Measurements from ENCODE around the gene SHOC1. TPM values are rescaled to one million over a fixed set of nuclear protein-coding genes. Genes with fewer than 3 reads are reported as not detected.

The SHOC1 gene
- under 0.01 TPM for total RNA-seq

DNA sequence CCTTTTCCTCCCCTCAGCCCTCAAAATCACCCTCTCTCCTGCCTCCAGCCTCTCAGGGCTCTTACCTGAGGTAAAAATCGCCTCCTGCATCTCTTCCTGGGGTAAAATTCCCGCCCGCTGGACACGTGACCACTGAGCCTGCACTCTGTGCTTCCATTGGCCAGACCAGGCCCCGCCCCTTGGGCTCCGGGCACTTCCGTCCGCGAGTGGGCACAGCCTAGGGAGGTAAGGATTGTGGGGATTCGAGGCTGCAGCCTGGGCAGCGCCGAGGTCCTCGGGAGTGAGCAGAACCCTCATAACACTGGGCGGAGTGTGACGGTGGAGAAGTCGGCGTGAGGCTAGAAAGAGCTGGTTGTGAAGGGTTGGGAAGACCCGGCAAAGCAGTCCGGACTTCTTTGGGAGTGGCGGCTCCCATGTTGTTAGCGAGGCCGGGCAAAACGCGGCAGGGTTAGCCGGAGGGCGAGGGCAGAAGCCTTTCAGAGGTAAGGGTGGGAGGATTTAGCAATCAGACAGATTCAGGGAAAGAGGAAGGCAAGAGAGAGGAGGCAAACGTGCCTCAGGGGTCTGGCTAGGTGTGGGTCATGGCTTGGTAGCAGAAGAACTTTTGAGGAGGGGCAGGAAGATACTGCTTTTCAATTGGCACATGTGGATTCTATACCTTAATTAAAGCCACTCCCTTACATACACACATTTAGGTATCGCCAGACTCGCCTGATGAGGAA is at the start of gene SHOC1:
TSS of gene SHOC1 (minus strand) at position 103 of the 722 bp plus-strand sequence. CDS start 3,519 bp downstream, outside the sequence.
- Histone ChIP-seq H3K4me3 (ENCODE audit: low read length) (no peak within 1 kb of the TSS), H3K27me3 (ENCODE audit: insufficient read depth, low read length) (no peaks in the 10 kb centered on the region), H3K4me1 (ENCODE audit: insufficient read depth, low read length) (no peaks in the 10 kb centered on the region), H3K9me3 (ENCODE audit: low read depth, low read length) (no peaks in the 10 kb centered on the region)

DNA sequence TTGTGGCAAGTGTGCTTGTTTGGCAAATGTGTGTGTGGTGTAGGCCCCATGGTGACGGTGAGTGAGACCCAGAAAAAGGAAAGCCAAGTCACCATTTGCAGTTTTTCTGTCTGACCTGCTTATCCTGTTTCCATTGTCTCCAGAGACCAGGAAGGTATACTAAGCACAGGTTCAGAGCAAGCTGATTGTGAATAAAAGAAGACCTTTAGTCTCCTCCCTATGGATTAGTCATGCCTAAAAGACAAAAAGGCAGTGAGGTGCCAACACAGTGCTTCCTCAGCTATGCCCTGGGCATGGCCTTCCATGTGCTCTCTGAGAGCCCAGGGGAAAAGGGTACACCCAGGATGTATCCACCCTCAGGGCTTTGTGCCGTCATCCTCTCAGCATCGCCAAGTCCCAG is 49.2 kb upstream of the SHOC1 start:
- Histone ChIP-seq H3K4me3 (ENCODE audit: low read length) (no peak overlapping the region), H3K27me3 (ENCODE audit: insufficient read depth, low read length) (no peaks in the 10 kb centered on the region), H3K4me1 (ENCODE audit: insufficient read depth, low read length) (no peaks in the 10 kb centered on the region), H3K9me3 (ENCODE audit: low read depth, low read length) (no peaks in the 10 kb centered on the region)

DNA sequence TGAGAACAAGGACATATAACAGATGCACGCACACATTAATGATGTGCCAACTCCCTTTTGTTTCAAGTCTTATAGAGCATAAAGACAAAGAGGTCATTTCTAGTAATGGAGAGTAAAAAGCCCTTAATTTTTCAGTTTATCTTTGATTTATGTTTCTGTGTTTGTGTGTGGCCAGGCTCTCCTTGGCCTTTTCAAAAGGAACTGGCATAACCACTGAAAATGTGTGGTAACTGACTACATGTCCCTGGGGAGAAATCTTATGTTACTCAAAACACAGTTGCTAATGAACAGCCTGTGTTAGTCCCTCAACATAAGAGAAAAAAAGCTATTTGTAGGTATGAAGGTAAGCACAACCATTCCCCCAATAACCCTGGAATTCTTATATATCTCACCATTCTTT is 47.6 kb upstream of the SHOC1 start:
- Histone ChIP-seq H3K4me3 (ENCODE audit: low read length) (no peak overlapping the region), H3K4me1 (ENCODE audit: insufficient read depth, low read length) (no peaks in the 10 kb centered on the region), H3K9me3 (ENCODE audit: low read depth, low read length) (no peaks in the 10 kb centered on the region), H3K27me3 (ENCODE audit: insufficient read depth, low read length) (no peaks in the 10 kb centered on the region)

DNA sequence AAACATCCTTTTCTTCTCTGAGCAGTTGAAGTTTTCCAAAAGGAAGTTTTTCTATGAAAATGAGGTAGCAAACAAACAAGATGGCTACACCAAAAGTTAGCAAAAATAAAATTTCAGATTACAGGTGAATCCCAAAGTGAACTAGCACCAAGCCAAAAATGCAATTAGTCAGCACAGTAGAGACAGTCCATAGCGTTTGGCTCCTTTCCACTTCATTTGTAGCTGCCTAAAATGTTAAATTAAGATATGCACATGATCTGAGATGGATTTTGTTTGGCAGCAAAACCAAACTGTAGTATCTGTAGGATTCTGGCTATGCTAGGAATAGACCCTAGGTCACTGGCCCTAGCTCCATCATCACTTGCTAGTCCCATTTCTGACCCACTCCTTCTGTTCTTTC is 45.7 kb upstream of the SHOC1 start:
- no peaks in the 10 kb centered on the region for H3K9me3 ChIP-seq (ENCODE audit: low read depth, low read length)
- H3K4me1 ChIP-seq (ENCODE audit: insufficient read depth, low read length), result no peaks in the 10 kb centered on the region
- H3K4me3 ChIP-seq (ENCODE audit: low read length), result no peak overlapping the region
- no peaks in the 10 kb centered on the region for H3K27me3 ChIP-seq (ENCODE audit: insufficient read depth, low read length)

DNA sequence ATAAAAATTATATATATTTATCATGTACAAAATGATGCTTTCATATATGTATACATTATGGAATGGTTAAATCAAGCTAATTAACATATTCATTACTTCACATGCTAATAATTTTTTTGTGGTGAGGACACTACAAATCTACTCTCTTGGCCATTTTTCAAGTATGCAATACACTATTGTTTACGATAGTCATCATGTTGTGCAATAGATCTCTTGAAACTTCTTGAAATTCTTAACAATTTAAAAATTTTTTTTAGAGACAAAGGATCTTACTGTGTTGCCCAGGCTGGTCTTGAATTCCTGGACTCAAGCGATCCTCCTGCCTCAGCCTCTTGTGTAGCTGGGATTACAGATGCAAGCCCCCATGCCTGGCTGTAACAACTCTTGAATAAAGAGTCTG is 45.2 kb upstream of the SHOC1 start:
- H3K9me3 ChIP-seq (ENCODE audit: low read depth, low read length), result no peaks in the 10 kb centered on the region
- no peaks in the 10 kb centered on the region for H3K27me3 ChIP-seq (ENCODE audit: insufficient read depth, low read length)

DNA sequence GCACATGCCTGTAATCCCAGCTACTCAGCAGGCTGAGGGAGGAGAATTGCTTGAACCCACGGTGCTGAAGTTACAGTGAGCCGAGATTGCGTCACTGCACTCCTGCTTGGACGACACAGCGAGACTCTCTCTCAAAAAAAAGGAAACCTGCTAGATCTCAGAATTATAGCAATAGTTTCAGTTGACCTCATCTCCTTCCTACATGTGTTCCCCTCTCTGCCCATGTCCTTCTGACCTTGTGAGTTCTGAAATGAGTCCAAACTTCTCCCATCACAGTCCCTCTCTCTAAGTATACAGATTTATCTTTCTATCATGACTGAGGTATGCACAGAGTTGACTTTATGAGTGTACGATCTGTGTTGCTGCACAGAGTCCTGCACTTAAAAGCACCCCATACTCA is 44.6 kb upstream of the SHOC1 start:
- no peaks in the 10 kb centered on the region for H3K27me3 ChIP-seq (ENCODE audit: insufficient read depth, low read length)

More for the DNA sequence above, 45.2 kb upstream of the SHOC1 start:
- H3K4me1 ChIP-seq (ENCODE audit: insufficient read depth, low read length), result no peaks in the 10 kb centered on the region
- H3K4me3 ChIP-seq (ENCODE audit: low read length), result no peak overlapping the region

DNA sequence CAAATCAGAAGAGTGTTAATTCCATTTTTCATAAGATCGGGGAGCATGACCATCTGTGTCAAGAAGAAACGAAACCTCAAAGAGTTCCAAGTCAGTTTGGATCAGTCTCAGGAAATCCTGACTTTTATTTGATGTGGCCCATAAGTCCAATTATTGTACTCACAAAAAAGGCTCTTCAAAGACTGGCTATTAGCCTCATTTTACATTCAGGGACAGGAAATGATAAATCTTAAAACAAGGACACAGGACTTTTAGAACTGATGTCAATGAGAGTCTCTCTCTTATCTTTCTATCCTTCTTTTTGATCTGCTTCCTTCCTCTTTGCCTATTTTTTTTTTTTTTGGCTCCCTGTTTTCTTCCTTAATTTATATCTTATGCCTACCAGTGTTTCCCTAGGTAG is 43.7 kb upstream of the SHOC1 start:
- Histone ChIP-seq H3K27me3 (ENCODE audit: insufficient read depth, low read length) (no peaks in the 10 kb centered on the region), H3K4me3 (ENCODE audit: low read length) (no peak overlapping the region), H3K4me1 (ENCODE audit: insufficient read depth, low read length) (no peaks in the 10 kb centered on the region), H3K9me3 (ENCODE audit: low read depth, low read length) (no peaks in the 10 kb centered on the region)

More for the DNA sequence above, 44.6 kb upstream of the SHOC1 start:
- Histone ChIP-seq H3K9me3 (ENCODE audit: low read depth, low read length) (no peaks in the 10 kb centered on the region), H3K4me1 (ENCODE audit: insufficient read depth, low read length) (no peaks in the 10 kb centered on the region), H3K4me3 (ENCODE audit: low read length) (no peak overlapping the region)

DNA sequence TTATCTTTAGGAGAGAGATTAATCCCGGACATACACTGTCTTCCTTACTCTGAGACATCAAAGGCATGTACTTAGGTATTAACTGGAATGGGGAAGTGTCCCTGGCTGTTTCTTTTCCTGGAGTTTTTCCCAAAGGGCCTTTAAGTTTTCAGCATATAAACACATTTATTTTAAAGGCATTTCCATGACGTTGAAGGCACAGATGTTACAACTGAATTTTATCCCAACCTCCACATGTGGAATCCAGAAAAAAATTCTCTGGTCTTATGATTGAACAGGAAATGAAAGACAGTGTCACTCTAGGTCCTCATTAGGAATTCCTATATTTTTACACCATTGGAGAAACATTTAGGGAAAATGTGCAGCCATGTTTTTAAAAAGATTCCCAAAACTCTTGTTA is 41.6 kb upstream of the SHOC1 start:
- no peak overlapping the region for H3K4me3 ChIP-seq (ENCODE audit: low read length)
- no peaks in the 10 kb centered on the region for H3K27me3 ChIP-seq (ENCODE audit: insufficient read depth, low read length)
- H3K9me3 ChIP-seq (ENCODE audit: low read depth, low read length), result no peaks in the 10 kb centered on the region
- H3K4me1 ChIP-seq (ENCODE audit: insufficient read depth, low read length), result no peaks in the 10 kb centered on the region

DNA sequence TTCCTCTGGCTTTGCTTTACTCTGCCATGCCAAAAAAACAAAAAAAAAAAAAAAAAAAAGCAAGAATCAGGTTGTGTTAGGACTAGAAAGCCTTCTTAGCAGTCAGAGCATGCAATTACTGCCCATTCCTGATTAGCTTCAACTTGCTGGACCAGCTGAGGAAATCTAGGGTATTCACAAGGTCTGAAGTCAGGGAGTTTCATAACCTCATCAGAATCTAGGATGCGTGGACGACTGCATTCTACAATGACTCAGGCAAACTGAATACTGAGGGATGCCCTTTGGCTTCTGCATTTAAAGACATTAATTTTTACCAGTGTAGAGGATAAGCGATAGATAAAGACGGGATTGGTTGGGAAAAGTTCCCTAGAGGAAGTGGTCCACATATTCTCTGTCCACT is 39.2 kb upstream of the SHOC1 start:
- H3K9me3 ChIP-seq (ENCODE audit: low read depth, low read length), result no peaks in the 10 kb centered on the region
- H3K4me3 ChIP-seq (ENCODE audit: low read length), result no peak overlapping the region
- H3K4me1 ChIP-seq (ENCODE audit: insufficient read depth, low read length), result no peaks in the 10 kb centered on the region
- H3K27me3 ChIP-seq (ENCODE audit: insufficient read depth, low read length), result no peaks in the 10 kb centered on the region

DNA sequence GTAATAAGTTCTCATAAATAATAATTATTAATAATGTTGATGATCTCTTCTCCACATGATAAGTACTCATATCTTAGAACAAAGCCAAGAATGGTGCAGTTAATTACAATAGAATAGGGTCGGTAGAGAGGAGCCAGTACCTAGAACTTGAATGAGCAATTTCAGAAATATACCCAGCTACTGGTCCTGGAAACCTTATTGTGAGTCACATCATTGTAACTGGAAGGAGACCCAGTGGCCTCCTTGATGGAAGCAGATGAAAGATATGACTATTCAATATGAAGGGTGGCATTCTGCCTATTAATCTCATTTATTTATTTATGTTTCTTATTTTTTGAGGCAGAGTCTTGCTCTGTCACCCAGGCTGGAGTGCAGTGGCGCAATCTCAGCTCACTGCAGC is 37.7 kb upstream of the SHOC1 start:
- H3K4me3 ChIP-seq (ENCODE audit: low read length), result no peak overlapping the region

DNA sequence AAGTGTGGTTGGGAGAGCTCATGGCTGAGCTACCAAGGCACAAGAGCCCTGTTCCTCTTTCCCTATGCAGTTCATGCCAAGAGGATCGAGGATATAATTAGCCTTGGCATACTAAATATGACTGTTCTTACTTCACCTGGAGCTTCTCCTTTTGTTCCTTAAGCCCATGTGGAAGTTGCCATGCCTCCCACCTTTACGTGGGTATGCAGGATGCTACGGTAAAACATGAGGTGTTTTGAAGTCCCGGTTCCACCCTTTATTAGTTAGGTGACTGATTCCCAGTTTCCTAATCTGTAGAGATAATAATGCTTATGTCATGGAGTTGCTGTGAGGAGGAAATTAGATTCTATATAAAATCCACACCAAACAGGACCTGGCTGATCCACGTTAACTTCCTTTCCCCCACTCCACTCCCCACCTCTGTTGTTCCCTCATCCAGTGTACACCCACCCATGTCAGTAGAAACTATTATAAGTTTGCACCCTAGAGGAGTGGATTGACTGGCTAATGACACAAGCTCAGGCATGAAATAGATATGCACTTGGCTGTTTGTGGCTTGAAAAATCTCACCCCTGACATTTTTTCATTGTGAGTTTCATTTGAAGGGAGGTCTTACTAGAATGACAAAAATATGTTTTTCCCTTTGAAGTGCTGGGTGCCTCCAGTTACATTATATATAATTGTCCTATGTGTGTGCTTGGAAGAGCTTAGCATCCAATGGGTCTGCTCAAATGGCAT is 36.8 kb upstream of the SHOC1 start:
- Histone ChIP-seq H3K9me3 (ENCODE audit: low read depth, low read length) (no peaks in the 10 kb centered on the region), H3K4me1 (ENCODE audit: insufficient read depth, low read length) (no peaks in the 10 kb centered on the region), H3K27me3 (ENCODE audit: insufficient read depth, low read length) (no peaks in the 10 kb centered on the region), H3K4me3 (ENCODE audit: low read length) (no peak overlapping the region)

More for the DNA sequence above, 37.7 kb upstream of the SHOC1 start:
- Histone ChIP-seq H3K4me1 (ENCODE audit: insufficient read depth, low read length) (no peaks in the 10 kb centered on the region), H3K27me3 (ENCODE audit: insufficient read depth, low read length) (no peaks in the 10 kb centered on the region), H3K9me3 (ENCODE audit: low read depth, low read length) (no peaks in the 10 kb centered on the region)

DNA sequence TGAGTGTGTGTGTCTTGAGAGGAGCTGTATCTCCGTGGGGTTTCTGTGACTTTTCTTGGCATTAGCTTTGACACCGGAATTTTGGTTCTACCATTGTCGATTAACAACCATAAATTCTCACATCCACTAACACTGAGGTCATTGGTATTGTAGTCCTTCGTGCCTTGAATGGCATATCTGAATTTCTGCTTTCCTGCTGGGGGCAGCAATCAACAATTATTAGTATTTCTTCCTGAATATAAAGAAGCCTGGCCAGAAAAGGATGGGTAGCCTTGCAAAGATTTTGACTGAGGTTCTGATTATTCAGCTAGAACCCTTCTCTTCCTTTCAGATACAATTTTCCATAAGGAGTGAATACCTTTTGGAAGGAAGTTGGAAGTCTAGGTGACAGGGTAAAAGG is 33.5 kb upstream of the SHOC1 start:
- no peaks in the 10 kb centered on the region for H3K9me3 ChIP-seq (ENCODE audit: low read depth, low read length)
- no peak overlapping the region for H3K4me3 ChIP-seq (ENCODE audit: low read length)
- H3K4me1 ChIP-seq (ENCODE audit: insufficient read depth, low read length), result no peaks in the 10 kb centered on the region
- H3K27me3 ChIP-seq (ENCODE audit: insufficient read depth, low read length), result no peaks in the 10 kb centered on the region

DNA sequence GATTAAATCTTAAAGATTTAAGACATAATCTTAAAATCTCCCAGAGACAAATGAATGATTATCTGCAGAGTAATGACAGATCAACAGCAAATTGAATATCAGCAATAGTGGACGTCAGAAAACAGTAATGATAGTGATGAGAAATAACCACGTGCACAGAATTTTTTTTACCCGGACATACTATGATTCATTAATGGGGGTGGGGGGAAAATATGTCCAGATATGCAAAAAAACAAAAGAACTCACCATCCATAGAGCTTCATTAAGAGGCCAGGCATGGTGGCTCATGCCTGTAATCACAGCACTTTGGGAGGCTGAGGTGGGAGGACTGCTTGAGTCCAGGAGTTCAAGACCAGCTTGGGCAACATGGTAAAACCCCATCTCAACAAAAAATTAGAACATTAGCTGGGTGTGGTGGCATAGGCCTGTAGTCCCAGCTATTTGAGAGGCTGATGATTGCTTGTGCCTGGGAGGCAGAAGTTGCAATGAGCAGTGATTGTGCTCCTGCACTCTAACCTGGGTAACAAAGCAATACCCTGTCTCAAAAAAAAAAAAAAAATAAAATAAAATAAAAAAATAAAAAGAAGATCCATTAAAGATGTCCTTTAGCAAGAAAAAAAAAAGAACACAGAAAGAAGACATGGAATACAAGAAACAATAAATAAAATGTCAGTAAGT is 30.9 kb upstream of the SHOC1 start:
- H3K9me3 ChIP-seq (ENCODE audit: low read depth, low read length), result no peaks in the 10 kb centered on the region
- H3K4me1 ChIP-seq (ENCODE audit: insufficient read depth, low read length), result no peaks in the 10 kb centered on the region
- H3K27me3 ChIP-seq (ENCODE audit: insufficient read depth, low read length), result no peaks in the 10 kb centered on the region
- H3K4me3 ChIP-seq (ENCODE audit: low read length), result no peak overlapping the region

DNA sequence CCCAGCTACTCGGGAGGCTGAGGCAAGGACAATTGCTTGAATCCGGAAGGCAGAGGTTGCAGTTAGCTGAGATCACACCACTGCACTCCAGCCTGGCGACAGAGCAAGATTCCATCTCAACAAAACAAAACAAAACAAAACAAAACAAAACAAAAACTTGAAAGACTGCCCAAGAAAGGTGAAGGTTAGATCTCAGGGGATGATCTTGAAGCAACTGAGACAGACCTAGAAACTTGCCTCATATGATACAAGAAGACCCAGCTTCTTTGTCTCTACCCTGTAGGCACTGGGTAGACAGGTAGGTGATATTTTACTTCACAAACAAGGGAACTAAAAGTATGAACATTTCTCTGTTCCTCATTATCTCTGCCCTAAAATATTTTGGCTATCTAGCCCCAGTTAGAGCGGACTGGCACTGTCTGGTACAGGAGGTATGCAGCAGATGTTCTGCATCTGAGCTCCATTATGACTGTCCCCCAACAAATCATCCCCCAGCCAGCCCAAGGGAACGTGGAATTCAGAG is 26.3 kb upstream of the SHOC1 start:
- no peaks in the 10 kb centered on the region for H3K27me3 ChIP-seq (ENCODE audit: insufficient read depth, low read length)
- no peaks in the 10 kb centered on the region for H3K4me1 ChIP-seq (ENCODE audit: insufficient read depth, low read length)
- H3K9me3 ChIP-seq (ENCODE audit: low read depth, low read length), result no peaks in the 10 kb centered on the region
- no peak overlapping the region for H3K4me3 ChIP-seq (ENCODE audit: low read length)

DNA sequence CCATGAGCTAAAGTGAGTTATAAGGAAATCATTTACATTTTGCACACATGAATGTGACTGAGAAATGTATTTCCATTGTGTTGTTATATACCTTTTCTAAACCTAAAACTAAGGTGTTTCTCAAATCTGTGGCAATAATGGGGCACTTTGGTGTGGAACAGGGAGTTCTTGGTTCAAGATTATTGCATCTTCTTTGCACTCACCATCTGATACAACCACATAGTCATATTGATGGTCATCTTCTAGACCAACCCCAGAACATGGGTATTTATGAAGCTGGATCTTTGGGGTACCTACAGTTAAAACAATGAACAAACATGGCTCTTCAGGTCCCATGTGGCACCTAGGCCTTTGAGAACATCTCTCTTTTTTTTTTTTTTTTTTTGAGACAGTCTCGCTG is 24.6 kb upstream of the SHOC1 start:
- Histone ChIP-seq H3K27me3 (ENCODE audit: insufficient read depth, low read length) (no peaks in the 10 kb centered on the region), H3K4me3 (ENCODE audit: low read length) (no peak overlapping the region), H3K4me1 (ENCODE audit: insufficient read depth, low read length) (no peaks in the 10 kb centered on the region), H3K9me3 (ENCODE audit: low read depth, low read length) (no peaks in the 10 kb centered on the region)
